ENCODE data around the gene PLEKHA8. TPM values are rescaled to one million over a fixed set of nuclear protein-coding genes. Genes with fewer than 3 reads are reported as not detected.

Gene PLEKHA8
- total RNA-seq, 4 donors from 2014 or later, result 9.9 to 30.1 (median 15.2) TPM

DNA sequence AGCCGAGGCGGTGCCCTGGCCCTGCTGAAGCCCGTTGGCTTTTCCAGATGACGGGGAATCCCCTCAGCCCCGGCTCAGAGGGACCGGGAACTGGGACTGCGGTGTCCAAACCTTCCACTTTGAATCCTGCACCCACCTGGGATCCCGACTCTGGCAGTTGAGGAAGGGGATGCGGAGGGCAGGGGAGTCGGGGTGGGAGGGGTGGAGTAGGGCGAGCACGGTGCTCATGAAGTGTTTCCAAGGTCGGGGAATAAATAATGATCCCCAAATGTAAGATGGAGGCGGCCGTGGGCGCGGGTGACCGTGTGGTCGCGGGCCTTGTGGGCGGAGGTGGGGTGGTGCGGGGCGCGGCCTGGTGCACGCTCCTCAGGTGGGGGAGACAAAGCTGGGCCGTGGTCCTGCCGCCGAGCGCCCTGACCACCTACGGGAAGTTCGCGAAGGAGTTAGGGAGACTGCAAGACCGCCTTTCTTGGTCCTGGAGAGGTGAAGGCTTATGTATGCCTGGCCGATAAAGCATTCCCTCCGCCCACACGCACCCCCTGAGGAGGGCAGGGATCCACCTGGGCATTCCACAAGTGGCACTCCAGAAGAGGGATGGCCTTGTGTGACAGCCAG is 108.0 kb downstream of the PLEKHA8 start:
- no peaks in the 10 kb centered on the region for H3K27me3 ChIP-seq
- H3K4me3 ChIP-seq, result peak overlapping the region; percentile 84 to 98 (median 95)
- no peak for DNase-seq
- H3K4me1 ChIP-seq, result peaks cover 0 to 12% (median 2%) of the 10 kb centered on the region in 4 donors
- no peaks in the 10 kb centered on the region for H3K9me3 ChIP-seq
- H3K27ac ChIP-seq, result peak overlapping the region; percentile 74 to 91 (median 84)
- TF ChIP-seq, protein P1, sequence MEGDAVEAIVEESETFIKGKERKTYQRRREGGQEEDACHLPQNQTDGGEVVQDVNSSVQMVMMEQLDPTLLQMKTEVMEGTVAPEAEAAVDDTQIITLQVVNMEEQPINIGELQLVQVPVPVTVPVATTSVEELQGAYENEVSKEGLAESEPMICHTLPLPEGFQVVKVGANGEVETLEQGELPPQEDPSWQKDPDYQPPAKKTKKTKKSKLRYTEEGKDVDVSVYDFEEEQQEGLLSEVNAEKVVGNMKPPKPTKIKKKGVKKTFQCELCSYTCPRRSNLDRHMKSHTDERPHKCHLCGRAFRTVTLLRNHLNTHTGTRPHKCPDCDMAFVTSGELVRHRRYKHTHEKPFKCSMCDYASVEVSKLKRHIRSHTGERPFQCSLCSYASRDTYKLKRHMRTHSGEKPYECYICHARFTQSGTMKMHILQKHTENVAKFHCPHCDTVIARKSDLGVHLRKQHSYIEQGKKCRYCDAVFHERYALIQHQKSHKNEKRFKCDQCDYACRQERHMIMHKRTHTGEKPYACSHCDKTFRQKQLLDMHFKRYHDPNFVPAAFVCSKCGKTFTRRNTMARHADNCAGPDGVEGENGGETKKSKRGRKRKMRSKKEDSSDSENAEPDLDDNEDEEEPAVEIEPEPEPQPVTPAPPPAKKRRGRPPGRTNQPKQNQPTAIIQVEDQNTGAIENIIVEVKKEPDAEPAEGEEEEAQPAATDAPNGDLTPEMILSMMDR (IDR thresholded peaks at IDR 0.05), result no peak
- TF ChIP-seq POLR2A (IDR thresholded peaks at IDR 0.05), result no peak
- H3K36me3 ChIP-seq, result no peaks in the 10 kb centered on the region

DNA sequence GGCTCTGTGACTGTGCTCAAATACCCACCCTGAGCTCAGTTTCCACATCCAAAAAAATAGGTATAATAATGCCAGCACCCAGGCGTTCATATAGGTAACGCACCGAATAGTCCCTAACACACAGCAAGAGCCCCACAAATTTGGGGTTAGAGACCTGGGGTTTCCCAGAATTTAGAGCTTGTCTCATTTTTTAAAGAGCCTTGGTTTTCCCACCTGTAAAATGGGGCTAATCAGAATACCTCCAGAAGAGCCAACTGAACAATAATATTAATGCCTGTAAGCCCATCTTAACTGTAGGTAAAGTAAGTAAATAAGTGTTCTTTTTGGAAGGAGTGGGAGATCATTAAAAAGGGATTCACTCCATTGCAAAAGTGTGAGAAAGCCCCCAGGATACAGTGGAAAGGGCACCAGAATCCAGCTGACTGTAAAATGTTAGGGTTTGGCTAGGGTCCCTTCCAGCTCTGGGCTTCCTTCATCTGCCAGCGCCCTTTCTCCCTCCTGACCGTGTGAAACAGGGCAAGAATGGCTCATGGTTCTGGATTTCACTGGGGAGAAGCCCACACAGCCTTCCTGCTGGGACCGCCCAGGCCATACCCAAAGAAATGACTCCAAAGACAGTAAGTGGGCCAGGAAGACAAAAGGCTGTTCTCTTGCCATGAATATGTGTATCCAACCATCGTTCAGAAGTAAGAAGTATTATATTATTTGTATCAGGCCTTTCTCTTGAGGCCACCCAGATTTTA is 108.7 kb downstream of the PLEKHA8 start:
- no peak overlapping the region for H3K27ac ChIP-seq
- peak overlapping the region in 2 of 4 donors; percentile 97 to 98 for H3K4me3 ChIP-seq

GRCh38 chr7:30139836-30140384 is 111.7 kb downstream of the PLEKHA8 start:
- no peak for DNase-seq
- no peaks in the 10 kb centered on the region for H3K9me3 ChIP-seq
- H3K36me3 ChIP-seq, result no peaks in the 10 kb centered on the region
- no peak overlapping the region for H3K4me3 ChIP-seq
- no peak for TF ChIP-seq POLR2A (IDR thresholded peaks at IDR 0.05)
- TF ChIP-seq, protein P1 (IDR thresholded peaks at IDR 0.05), result no peak
- H3K27me3 ChIP-seq, result no peaks in the 10 kb centered on the region
- H3K27ac ChIP-seq, result no peak overlapping the region
- H3K4me1 ChIP-seq, result peaks cover 0 to 12% (median 2%) of the 10 kb centered on the region in 4 donors

More for the DNA sequence above, 108.7 kb downstream of the PLEKHA8 start:
- no peak for TF ChIP-seq POLR2A (IDR thresholded peaks at IDR 0.05)
- TF ChIP-seq, protein P1 (IDR thresholded peaks at IDR 0.05), result no peak
- no peaks in the 10 kb centered on the region for H3K9me3 ChIP-seq
- DNase-seq, result no peak
- H3K4me1 ChIP-seq, result peaks cover 0 to 12% (median 2%) of the 10 kb centered on the region in 4 donors
- no peaks in the 10 kb centered on the region for H3K27me3 ChIP-seq
- H3K36me3 ChIP-seq, result no peaks in the 10 kb centered on the region

GRCh38 chr7:30140456-30140855 is 112.2 kb downstream of the PLEKHA8 start:
- Histone ChIP-seq H3K27ac (no peak overlapping the region), H3K36me3 (no peaks in the 10 kb centered on the region), H3K9me3 (no peaks in the 10 kb centered on the region), H3K4me3 (no peak overlapping the region), H3K4me1 (peaks cover 0 to 13% (median 2%) of the 10 kb centered on the region in 4 donors), H3K27me3 (no peaks in the 10 kb centered on the region)
- TF ChIP-seq, protein P1 (IDR thresholded peaks at IDR 0.05), result no peak
- TF ChIP-seq POLR2A (IDR thresholded peaks at IDR 0.05), result no peak
- no peak for DNase-seq

DNA sequence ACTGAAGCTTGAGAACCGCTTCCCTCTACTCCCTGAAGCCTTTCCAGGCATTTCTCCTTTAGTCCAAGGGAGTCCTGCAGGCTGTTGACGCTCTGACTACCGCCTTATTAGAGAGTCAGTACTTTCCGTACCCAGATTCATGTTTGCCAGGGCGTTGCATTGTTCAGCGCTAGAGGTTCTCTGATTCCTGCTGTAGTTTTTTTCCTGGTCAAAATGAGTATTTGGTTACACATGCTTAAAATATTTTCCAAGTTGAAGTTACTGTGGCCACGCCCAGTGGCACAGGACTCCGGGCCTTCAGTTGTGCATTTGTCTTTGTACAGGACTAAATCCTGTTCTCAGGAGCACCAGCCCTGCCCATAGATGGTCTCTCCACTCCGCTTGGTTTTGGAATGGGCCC is 114.5 kb downstream of the PLEKHA8 start:
- peaks cover 0 to 14% (median 0%) of the 10 kb centered on the region in 4 donors for H3K4me1 ChIP-seq

More for the DNA sequence above, 114.5 kb downstream of the PLEKHA8 start:
- Histone ChIP-seq H3K4me3 (no peak overlapping the region), H3K9me3 (no peaks in the 10 kb centered on the region), H3K27me3 (no peaks in the 10 kb centered on the region), H3K36me3 (no peaks in the 10 kb centered on the region), H3K27ac (peak overlapping the region in 2 of 4 donors; percentile 12 to 17)
- no peak for DNase-seq
- TF ChIP-seq POLR2A (IDR thresholded peaks at IDR 0.05), result no peak
- TF ChIP-seq, protein P1 (IDR thresholded peaks at IDR 0.05), result no peak
